K562 (cell line): ENCODE results near the gene BIRC6. TPM values are rescaled to one million over a fixed set of nuclear protein-coding genes. Genes with fewer than 3 reads are reported as not detected.

Source experiments
- BRCA1 ChIP-seq, 2 experiments: fragments of 450-650 bp in 1 of 2; sonication (generic) in 1 of 2; formaldehyde crosslinking in 1 of 2; IDR thresholded peaks; 2 replicates each; pipeline versions ENCODE4 v1.5.0 to v1.6.1; 2017 to 2020; ENCODE audit warnings: mild to moderate bottlenecking in 1 of 2, missing genetic modification reagents in 1 of 2
- CREB3L1 ChIP-seq: fragments of 450-650 bp; IDR thresholded peaks from 2 replicates; pipeline ENCODE4 v1.6.1; 2014; ENCODE audit warnings: low read depth, mild to moderate bottlenecking, moderate library complexity, borderline replicate concordance
- CREB5 ChIP-seq: fragments of 250-450 bp; sonication (Bioruptor Pico); IDR thresholded peaks from 2 replicates; pipeline ENCODE4 v1.5.0; 2020; ENCODE audit warnings: mild to moderate bottlenecking
- ESRRB ChIP-seq: fragments of 250-450 bp; sonication (Bioruptor Pico); IDR thresholded peaks from 2 replicates; pipeline ENCODE4 v1.5.0; 2020; ENCODE audit warnings: mild to moderate bottlenecking, moderate library complexity, borderline replicate concordance
- EZH2 ChIP-seq: IDR thresholded peaks from 2 replicates; pipeline ENCODE4 v1.6.1; 2012; ENCODE audit warnings: low read depth, mild to moderate bottlenecking, inconsistent platforms, low read length, borderline replicate concordance
- FOXP1 ChIP-seq: sonication (generic); formaldehyde crosslinking; IDR thresholded peaks from 2 replicates; pipeline ENCODE4 v1.8.0; 2022; ENCODE audit warnings: mild to moderate bottlenecking, missing genetic modification reagents
- HMGN3 ChIP-seq: IDR thresholded peaks from 2 replicates; pipeline ENCODE4 v1.6.1; 2011; ENCODE audit warnings: borderline replicate concordance, low read depth, mild to moderate bottlenecking, mixed read lengths, low read length; ENCODE audit not compliant: insufficient read length; ENCODE audit errors: extremely low read depth
- KLF13 ChIP-seq: fragments of 450-650 bp; IDR thresholded peaks from 2 replicates; pipeline ENCODE4 v1.6.1; 2016; ENCODE audit warnings: missing genetic modification characterization, low read depth, mild to moderate bottlenecking, missing compliant biosample characterization, moderate library complexity, borderline replicate concordance
- MYBL2 ChIP-seq, 2 experiments: fragments of 450-650 bp in 1 of 2; sonication (generic) in 1 of 2; formaldehyde crosslinking in 1 of 2; IDR thresholded peaks; 2 replicates each; pipeline versions ENCODE4 v1.6.1 to v1.8.1; 2017 to 2022; ENCODE audit warnings: borderline replicate concordance in 1 of 2, inconsistent platforms in 1 of 2, low read depth in 1 of 2, mild to moderate bottlenecking in 1 of 2, missing genetic modification reagents in 1 of 2, moderate library complexity in 1 of 2
- NEUROD1 ChIP-seq: fragments of 150-350 bp; IDR thresholded peaks from 2 replicates; pipeline ENCODE4 v1.6.1; 2014; ENCODE audit warnings: borderline replicate concordance, low read length, low read depth; ENCODE audit not compliant: partially characterized antibody
- NUFIP1 ChIP-seq: fragments of 450-650 bp; IDR thresholded peaks from 2 replicates; pipeline ENCODE4 v1.6.1; 2018; ENCODE audit not compliant: partially characterized antibody
- PRPF4 ChIP-seq: fragments of 200-400 bp; formaldehyde crosslinking; IDR thresholded peaks from one replicate; pipeline ENCODE4 v1.6.1; 2017; ENCODE audit warnings: low read length, low read depth, mild to moderate bottlenecking; ENCODE audit not compliant: insufficient read depth, poor library complexity, severe bottlenecking
- RAD51 ChIP-seq: fragments of 450-650 bp; IDR thresholded peaks from 2 replicates; pipeline ENCODE4 v1.7.1; 2016; ENCODE audit warnings: low read depth, mild to moderate bottlenecking, borderline replicate concordance
- RERE ChIP-seq: sonication (generic); formaldehyde crosslinking; IDR thresholded peaks from 2 replicates; pipeline ENCODE4 v1.8.0; 2023; ENCODE audit warnings: missing genetic modification reagents, mild to moderate bottlenecking, borderline replicate concordance
- STAG1 ChIP-seq: sonication (generic); formaldehyde crosslinking; IDR thresholded peaks from 2 replicates; pipeline ENCODE4 v1.5.0; 2020; ENCODE audit warnings: missing genetic modification reagents, borderline replicate concordance
- ZKSCAN3 ChIP-seq: fragments of 250-450 bp; sonication (Bioruptor Pico); IDR thresholded peaks from 2 replicates; pipeline ENCODE4 v1.4.0; 2020
- ZNF41 ChIP-seq: fragments of 250-450 bp; sonication (Bioruptor Pico); conservative IDR thresholded peaks from 2 replicates; pipeline ENCODE4 v1.4.0; 2020; ENCODE audit warnings: mild to moderate bottlenecking
- ZNF764 ChIP-seq: fragments of 250-450 bp; sonication (Bioruptor Pico); IDR thresholded peaks from 2 replicates; pipeline ENCODE4 v1.4.0; 2020; ENCODE audit warnings: low read depth, mild to moderate bottlenecking, moderate library complexity
- polyA plus RNA-seq, 8 experiments: library from polyadenylated mRNA; depleted of rRNA in 4 of 8; stranded (reverse) in 5 of 8; unstranded in 3 of 8; fragments of >200 nt; fragmentation: Nextera tagmentation in 2 of 8; fragmentation: Illumina TruSeq in 1 of 8; extraction: Ambion mirVana in 2 of 8; extraction: Trizol in 1 of 8; gene quantifications; 2 replicates each; pipeline versions ENCODE4 v1.2.1 to v1.2.3, GENCODE V29; 2011 to 2014; ENCODE audit warnings: inconsistent platforms in 1 of 8, missing spikeins in 1 of 8
- total RNA-seq, 7 experiments: library from RNA; depleted of rRNA in 6 of 7; stranded (reverse); fragments of >200 nt in 6 of 7; fragmentation: Illumina TruSeq in 2 of 7; extraction: Trizol in 2 of 7; gene quantifications; 2 replicates each; pipeline versions ENCODE4 v1.2.1 to v1.2.3, GENCODE V29; 2011 to 2021; ENCODE audit warnings: low replicate concordance in 1 of 7

The BIRC6 gene
- total and polyA plus RNA-seq, 9 of the 15 experiments (the other 6 are each of a cell fraction or from before 2014, with no cell fraction given): 18.8 to 110 (median 49.8) TPM

GRCh38 chr2:32356681-32357317, at the start of gene BIRC6 (continued):
- TF ChIP-seq RERE (CRISPR knock-in tag) (peak; percentile 54; the same call in 1 of the 2 replicates), KLF13 (tag) (0 out of 2 replicates have a peak, but pooled peaks have one; percentile 54), EZH2 (no peak), ZNF41 (CRISPR knock-in tag) (no peak), STAG1 (CRISPR knock-in tag) (no peak), PRPF4 (peak; percentile 15), RAD51 (no peak; the same call in 1 of the 2 replicates), CREB3L1 (peak; percentile 71), ESRRB (no peak), ZKSCAN3 (CRISPR knock-in tag) (no peak), FOXP1 (CRISPR knock-in tag) (0 out of 2 replicates have a peak, but pooled peaks have one; percentile 74), NUFIP1 (no peak), NEUROD1 (peak; percentile 60), ZNF764 (CRISPR knock-in tag) (no peak), BRCA1 (IDR thresholded peaks at IDR 0.05) (no peak), BRCA1 (CRISPR knock-in tag; IDR thresholded peaks at IDR 0.05) (no peak), HMGN3 (peak; percentile 87), CREB5 (CRISPR knock-in tag) (no peak), MYBL2 (IDR thresholded peaks at IDR 0.05; ENCODE audit: low read depth) (no peak), MYBL2 (CRISPR knock-in tag; IDR thresholded peaks at IDR 0.05; ENCODE audit: borderline replicate concordance) (no peak)
